ENCODE results near the gene KLF4. TPM values are rescaled to one million over a fixed set of nuclear protein-coding genes. Genes with fewer than 3 reads are reported as not detected.

KLF4 gene
- total RNA-seq, 1 experiment from 2014 or later, result 5.2 TPM

Other genes starting within 250 kb of the KLF4 start
- 114 TPM for gene RAD23B, start 206.5 kb downstream of the KLF4 start, total RNA-seq (2021; ENCODE audit: unreplicated experiment)

Data from Panc1 (cell line).